ENCODE measurements around the gene IGLL5.

IGLL5 gene

DNA sequence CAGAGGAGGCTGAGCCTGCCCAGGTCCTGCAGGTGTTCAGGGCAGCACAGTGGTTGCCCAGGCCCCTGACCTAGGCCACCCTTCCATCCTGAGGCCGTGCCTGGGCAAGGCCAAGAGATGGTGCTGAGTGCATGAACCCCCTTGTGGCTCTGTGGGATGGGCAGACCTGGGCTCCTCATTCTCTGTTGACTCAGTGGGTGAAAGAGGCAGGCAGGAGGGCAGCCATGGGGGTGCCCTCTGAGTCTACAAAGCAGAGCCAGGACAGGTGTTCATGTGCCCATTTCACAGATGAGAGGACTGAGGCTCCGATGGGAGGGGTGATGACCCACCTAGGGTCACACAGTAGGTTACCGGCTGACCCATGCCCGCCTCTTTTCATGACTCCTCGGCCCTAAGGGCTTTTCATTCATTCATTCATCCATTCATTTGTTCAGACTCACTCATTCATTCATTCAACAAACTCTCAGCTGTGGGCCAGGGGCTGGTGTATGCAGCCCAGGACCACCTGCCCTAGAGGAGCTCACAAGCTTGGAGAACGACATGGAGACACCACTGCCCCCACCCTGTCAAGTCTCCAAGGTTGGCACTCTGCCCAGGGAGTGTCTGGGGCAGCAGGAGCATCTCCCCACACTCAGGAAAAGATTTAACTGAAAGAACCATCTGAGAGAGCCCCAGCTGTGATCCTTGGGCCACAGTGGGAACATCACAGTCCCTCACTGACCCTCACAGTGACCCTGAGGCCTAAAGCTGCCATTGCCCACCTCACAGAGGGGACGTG lies 40.5 kb downstream of the IGLL5 start:
- no peak for DNase-seq (ENCODE audit: low read depth)
- Histone ChIP-seq H3K4me1 (ENCODE audit: control insufficient read depth, insufficient read depth, low read length) (peaks cover 2% of the 10 kb centered on the region), H3K27me3 (replicated peaks; ENCODE audit: control insufficient read depth, insufficient read depth, low read length) (peaks cover 11% of the 10 kb centered on the region)

DNA sequence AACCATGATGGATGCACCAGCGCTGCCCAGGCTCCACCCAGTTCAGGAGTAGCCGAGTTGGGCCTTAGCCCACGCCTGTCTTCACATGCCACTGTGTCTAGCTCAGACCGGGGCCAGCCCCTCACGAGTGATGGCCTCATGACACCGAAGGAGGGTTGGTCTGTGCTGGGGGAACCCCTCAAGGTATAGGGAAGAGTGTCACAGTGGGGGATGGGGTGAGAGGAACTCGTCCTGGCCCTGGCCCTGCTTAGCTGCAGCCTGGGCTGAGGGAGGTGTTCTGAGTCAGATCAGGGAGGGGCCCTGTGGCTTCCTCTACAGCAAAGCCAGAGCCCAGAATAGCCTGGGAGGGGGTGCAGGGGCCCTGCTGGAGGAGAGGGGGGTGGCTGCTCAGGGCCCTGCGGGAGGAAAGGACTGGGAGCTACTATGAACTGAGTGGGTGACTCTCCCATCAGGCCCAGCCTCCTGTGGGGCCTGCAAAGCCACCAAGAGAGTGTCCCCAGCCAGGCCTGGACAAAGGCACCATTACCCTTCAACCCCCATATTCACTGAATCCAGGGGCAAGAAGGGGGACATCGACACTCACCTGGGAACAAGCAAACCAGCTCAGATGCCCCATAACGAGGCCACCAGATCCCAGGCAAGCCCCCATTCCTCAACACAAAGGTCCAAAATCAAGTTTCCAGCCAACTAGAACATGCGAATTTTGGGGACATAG lies 41.2 kb downstream of the IGLL5 start:
- Histone ChIP-seq H3K9ac (ENCODE audit: low read length) (no peak overlapping the region), H3K27me3 (replicated peaks; ENCODE audit: control insufficient read depth, insufficient read depth, low read length) (peaks cover 11% of the 10 kb centered on the region), H3K9me3 (ENCODE audit: control insufficient read depth, low read length) (no peaks in the 10 kb centered on the region), H3K4me3 (ENCODE audit: low read length) (no peak overlapping the region), H3K36me3 (ENCODE audit: control insufficient read depth, insufficient read depth, low read length, severe bottlenecking) (no peaks in the 10 kb centered on the region), H3K4me1 (ENCODE audit: control insufficient read depth, insufficient read depth, low read length) (peaks cover 2% of the 10 kb centered on the region)
- peak; percentile 14 for DNase-seq (ENCODE audit: low read depth)

More for the DNA sequence above, 40.5 kb downstream of the IGLL5 start:
- Histone ChIP-seq H3K4me3 (ENCODE audit: low read length) (no peak overlapping the region), H3K9me3 (ENCODE audit: control insufficient read depth, low read length) (no peaks in the 10 kb centered on the region), H3K9ac (ENCODE audit: low read length) (no peak overlapping the region), H3K36me3 (ENCODE audit: control insufficient read depth, insufficient read depth, low read length, severe bottlenecking) (no peaks in the 10 kb centered on the region)

DNA sequence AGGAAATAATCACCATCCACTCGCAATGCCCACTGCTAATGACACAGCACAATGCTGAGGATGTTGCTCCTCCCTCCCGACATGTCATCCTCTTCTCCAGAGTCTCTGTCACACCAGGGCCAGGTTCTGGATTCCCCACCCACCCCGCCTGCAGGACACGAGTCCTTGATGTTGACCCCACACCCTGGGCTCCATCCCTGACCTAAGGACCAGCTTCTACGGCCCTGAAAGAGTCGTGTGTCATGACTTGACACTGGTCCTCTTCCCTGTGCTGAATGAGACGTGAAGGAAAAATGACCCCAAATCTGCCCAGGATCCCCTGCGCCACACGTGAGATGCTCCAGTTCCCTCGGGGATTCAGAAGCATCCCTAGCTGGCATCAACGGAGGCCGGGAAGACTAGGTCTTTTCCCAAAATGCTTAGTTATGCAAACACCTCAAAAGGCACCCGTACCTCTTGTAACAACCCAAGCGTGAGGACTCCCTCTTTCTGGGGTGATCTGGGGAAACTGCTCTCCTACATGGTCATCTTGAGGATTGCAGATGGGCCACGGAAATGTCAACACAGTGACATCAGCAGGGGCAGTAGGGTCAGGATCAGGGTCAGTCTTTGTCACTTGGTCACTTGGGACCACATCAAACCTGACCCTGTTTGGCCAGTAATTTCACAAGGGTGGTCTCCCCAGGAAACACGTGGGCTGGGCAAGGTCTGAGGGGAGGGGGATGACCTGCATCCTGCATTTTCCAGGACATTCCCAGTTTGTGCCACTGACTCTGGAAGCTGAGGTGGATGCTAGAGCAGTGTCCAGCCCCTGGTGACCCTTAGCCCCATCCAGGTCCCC lies 42.0 kb downstream of the IGLL5 start:
- H3K4me1 ChIP-seq (ENCODE audit: control insufficient read depth, insufficient read depth, low read length), result peaks cover 2% of the 10 kb centered on the region
- DNase-seq (ENCODE audit: low read depth), result no peak
- H3K9me3 ChIP-seq (ENCODE audit: control insufficient read depth, low read length), result no peaks in the 10 kb centered on the region
- H3K4me3 ChIP-seq (ENCODE audit: low read length), result no peak overlapping the region
- H3K27me3 ChIP-seq (replicated peaks; ENCODE audit: control insufficient read depth, insufficient read depth, low read length), result peaks cover 11% of the 10 kb centered on the region
- no peak overlapping the region for H3K9ac ChIP-seq (ENCODE audit: low read length)
- H3K36me3 ChIP-seq (ENCODE audit: control insufficient read depth, insufficient read depth, low read length, severe bottlenecking), result no peaks in the 10 kb centered on the region

DNA sequence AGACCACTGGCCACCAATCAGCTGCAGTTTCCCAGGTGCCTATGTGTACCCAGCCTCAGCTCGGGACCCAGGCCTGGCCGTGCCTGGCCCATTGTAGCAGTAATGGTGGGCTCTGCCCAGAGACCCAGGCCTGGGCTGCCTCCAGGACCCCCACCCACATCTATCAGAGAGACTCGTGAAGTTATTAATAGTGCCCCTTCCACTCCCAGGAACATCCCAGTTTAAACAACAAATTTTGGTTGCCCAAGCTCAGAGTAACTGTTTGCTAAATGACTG lies 42.5 kb downstream of the IGLL5 start:
- DNase-seq (ENCODE audit: low read depth), result no peak
- Histone ChIP-seq H3K9ac (ENCODE audit: low read length) (no peak overlapping the region), H3K36me3 (ENCODE audit: control insufficient read depth, insufficient read depth, low read length, severe bottlenecking) (no peaks in the 10 kb centered on the region), H3K27me3 (replicated peaks; ENCODE audit: control insufficient read depth, insufficient read depth, low read length) (peaks cover 11% of the 10 kb centered on the region), H3K9me3 (ENCODE audit: control insufficient read depth, low read length) (no peaks in the 10 kb centered on the region), H3K4me1 (ENCODE audit: control insufficient read depth, insufficient read depth, low read length) (peaks cover 2% of the 10 kb centered on the region), H3K4me3 (ENCODE audit: low read length) (no peak overlapping the region)

DNA sequence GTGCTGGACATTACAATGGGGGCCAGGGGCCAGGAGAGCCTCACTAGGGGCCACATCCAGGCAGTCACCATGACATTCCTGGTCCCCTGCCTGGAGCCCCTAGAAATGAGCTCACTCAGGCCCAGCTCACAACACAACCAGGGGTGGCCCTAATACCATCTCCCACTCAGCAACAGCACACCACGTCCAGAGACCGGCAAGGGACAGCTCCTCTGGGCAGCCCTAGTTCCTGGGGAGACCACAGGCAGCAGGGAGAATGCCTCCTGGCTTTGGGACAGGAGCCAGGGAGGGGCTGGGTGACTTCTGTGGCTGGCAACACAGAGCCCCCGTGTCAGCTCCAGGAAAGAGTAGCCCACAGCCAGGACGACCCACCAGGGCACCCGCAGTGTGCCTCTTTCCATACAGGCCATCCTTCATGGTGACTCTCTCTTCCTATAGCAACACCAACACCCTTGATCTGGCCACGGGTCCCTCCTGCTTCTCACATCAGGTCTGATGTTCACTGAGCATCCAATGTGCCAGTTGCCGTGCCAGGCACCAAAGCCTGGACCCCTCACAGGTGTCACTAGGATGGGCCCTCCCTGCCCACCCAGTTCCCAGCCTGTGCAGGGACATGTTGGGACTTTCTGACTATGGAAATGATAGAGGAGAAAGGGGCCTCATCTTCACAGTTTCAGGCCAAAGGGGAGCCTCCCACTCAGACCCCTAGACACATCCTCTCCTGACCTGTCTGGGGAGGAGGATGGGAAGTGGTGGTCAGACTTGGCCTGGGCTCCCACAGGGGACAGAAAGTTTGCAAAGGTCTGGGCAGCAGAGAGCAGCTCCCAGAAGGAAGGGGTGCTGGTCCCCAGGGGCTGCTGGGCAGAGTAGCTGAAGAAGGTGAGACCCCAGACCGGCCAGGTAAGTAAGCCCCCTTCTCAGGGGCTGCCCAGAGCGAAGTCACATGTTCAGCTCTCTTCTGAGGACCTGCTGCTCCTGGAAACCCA lies 43.2 kb downstream of the IGLL5 start:
- no peak for DNase-seq (ENCODE audit: low read depth)
- Histone ChIP-seq H3K4me3 (ENCODE audit: low read length) (no peak overlapping the region), H3K4me1 (ENCODE audit: control insufficient read depth, insufficient read depth, low read length) (peaks cover 2% of the 10 kb centered on the region), H3K27me3 (replicated peaks; ENCODE audit: control insufficient read depth, insufficient read depth, low read length) (peaks cover 8% of the 10 kb centered on the region), H3K36me3 (ENCODE audit: control insufficient read depth, insufficient read depth, low read length, severe bottlenecking) (no peaks in the 10 kb centered on the region), H3K9ac (ENCODE audit: low read length) (no peak overlapping the region), H3K9me3 (ENCODE audit: control insufficient read depth, low read length) (no peaks in the 10 kb centered on the region)

DNA sequence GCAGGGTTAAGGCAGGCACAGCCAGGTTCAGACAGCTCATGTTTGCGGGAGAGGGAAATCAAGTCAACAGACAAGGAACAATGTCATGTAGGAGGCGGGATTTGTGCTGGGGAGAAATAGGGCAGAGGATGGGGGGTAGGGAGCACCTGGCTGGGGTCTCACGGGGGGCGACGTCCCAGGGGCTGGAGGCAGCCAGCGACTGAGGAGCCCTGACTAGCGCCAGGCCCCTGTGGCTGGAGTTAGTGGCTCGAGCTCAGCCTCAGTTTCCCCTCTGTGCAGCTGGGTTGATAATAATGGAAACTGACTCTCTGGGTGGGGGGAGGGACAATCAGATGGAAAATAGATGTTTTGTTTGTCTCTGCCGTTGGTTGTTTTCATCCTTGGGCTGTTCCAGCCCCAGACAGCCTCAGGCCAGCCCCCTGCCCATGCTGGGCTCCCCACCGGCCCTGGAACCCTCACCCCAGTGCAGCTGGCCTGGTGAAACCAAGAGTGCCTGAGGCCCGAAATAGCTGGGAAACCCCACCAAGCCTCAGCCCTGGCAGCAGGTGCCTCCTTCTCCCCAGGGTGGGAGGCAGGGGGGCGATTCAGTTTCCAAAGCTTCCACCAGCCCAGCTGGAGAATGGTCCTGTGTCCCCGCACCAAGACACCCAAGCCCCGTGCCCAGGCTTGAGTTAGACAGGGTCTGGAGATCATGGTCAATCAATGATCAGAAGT lies 44.1 kb downstream of the IGLL5 start:
- Histone ChIP-seq H3K9me3 (ENCODE audit: control insufficient read depth, low read length) (no peaks in the 10 kb centered on the region), H3K4me3 (ENCODE audit: low read length) (no peak overlapping the region), H3K9ac (ENCODE audit: low read length) (no peak overlapping the region), H3K27me3 (replicated peaks; ENCODE audit: control insufficient read depth, insufficient read depth, low read length) (peaks cover 6% of the 10 kb centered on the region), H3K4me1 (ENCODE audit: control insufficient read depth, insufficient read depth, low read length) (peaks cover 2% of the 10 kb centered on the region), H3K36me3 (ENCODE audit: control insufficient read depth, insufficient read depth, low read length, severe bottlenecking) (no peaks in the 10 kb centered on the region)
- DNase-seq (ENCODE audit: low read depth), result no peak

DNA sequence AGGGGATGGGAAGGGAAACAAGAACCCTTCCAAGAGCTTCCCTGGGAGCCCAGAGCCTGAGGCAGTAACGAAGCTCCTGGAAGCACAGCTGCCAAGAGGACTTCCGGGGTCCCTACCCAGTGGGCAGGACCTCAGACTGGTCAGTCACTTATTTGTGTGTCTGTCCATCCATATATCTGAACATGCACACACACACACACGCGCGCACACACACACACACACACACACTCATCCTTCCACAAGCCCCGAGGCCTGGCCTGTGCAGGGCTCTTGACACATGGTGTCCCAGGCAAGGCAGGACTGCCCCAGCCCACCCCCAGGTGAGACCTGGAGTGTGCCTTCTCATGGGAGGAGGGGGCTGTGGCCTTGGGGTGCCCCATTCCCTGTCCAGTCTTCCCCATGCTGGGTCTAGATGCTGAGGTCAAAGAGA lies 44.9 kb downstream of the IGLL5 start:
- no peaks in the 10 kb centered on the region for H3K36me3 ChIP-seq (ENCODE audit: control insufficient read depth, insufficient read depth, low read length, severe bottlenecking)
- no peak overlapping the region for H3K9ac ChIP-seq (ENCODE audit: low read length)
- no peak for DNase-seq (ENCODE audit: low read depth)
- H3K4me3 ChIP-seq (ENCODE audit: low read length), result no peak overlapping the region
- no peaks in the 10 kb centered on the region for H3K9me3 ChIP-seq (ENCODE audit: control insufficient read depth, low read length)
- peaks cover 6% of the 10 kb centered on the region for H3K27me3 ChIP-seq (replicated peaks; ENCODE audit: control insufficient read depth, insufficient read depth, low read length)
- H3K4me1 ChIP-seq (ENCODE audit: control insufficient read depth, insufficient read depth, low read length), result peaks cover 2% of the 10 kb centered on the region

DNA sequence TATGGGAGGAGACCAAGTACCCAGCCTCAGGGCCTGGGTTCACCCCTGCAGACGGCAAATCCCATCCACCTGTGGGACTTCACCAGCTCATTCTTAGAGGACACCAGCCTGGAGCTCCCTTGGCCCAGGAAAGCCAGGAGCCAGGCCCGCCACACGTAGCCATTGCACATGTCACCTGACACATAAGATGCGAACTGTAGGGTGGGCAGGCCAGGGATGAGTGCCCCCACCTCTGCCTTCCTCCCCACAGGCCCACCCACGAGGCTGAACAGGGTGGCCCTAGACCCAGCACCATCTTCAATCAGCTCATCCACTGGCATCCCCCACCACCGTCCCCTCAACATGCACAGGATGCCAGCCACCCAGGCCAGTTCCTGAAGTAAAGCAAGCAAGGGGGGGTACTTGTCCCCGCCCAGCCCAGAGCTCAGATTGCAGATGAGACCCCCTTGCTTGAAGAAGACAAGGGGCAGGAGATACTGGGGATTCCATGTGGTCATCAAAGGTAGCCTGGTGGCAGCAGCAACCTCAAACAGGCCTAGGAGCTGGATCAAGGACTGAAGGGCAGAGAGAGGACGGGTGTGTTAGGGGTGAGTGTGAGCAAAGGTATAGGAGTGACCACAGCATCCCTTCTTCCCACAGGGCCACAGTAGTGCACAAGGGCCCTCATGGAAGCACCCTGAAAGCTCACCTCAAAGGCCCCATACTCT lies 45.6 kb downstream of the IGLL5 start:
- Histone ChIP-seq H3K27me3 (replicated peaks; ENCODE audit: control insufficient read depth, insufficient read depth, low read length) (peaks cover 6% of the 10 kb centered on the region), H3K36me3 (ENCODE audit: control insufficient read depth, insufficient read depth, low read length, severe bottlenecking) (no peaks in the 10 kb centered on the region), H3K4me3 (ENCODE audit: low read length) (no peak overlapping the region), H3K9me3 (ENCODE audit: control insufficient read depth, low read length) (no peaks in the 10 kb centered on the region), H3K4me1 (ENCODE audit: control insufficient read depth, insufficient read depth, low read length) (peaks cover 2% of the 10 kb centered on the region), H3K9ac (ENCODE audit: low read length) (no peak overlapping the region)
- no peak for DNase-seq (ENCODE audit: low read depth)

DNA sequence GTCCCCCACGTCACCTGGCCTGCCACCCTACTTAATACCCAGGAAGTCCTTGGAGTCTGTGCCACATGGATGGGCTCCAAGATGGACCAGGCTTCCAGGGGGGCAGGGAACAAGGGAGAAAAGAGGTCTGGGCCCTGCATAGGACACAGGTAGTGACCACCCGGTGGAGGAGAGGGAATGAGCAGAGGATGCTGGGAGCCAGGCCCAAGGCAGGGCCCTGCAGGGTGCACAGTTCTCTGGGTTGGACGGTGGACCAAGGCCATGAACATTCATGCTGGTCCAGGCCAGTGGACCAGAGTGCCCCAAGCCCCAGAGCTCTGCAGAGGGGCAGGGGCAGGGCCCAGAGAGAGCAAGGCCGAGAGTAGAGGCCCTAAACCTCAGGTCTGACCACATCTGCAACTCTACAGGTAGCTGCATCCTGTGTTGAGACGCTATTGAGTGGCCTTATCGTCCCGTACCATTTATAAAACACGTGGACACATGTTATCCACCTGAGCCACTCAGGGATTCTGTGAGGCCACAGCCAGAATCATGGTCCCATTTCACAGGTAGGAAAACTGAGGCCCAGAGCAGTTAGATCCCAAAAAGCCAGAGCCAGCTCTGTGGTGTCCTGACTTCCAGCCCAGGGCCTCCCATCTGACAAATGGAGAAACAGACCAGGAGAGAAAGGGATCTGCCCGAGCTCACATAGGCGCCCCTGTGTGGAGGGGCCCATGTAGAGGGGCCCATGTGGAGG lies 46.4 kb downstream of the IGLL5 start:
- Histone ChIP-seq H3K4me1 (ENCODE audit: control insufficient read depth, insufficient read depth, low read length) (no peaks in the 10 kb centered on the region), H3K36me3 (ENCODE audit: control insufficient read depth, insufficient read depth, low read length, severe bottlenecking) (no peaks in the 10 kb centered on the region), H3K4me3 (ENCODE audit: low read length) (no peak overlapping the region), H3K9me3 (ENCODE audit: control insufficient read depth, low read length) (no peaks in the 10 kb centered on the region), H3K9ac (ENCODE audit: low read length) (no peak overlapping the region), H3K27me3 (replicated peaks; ENCODE audit: control insufficient read depth, insufficient read depth, low read length) (peaks cover 13% of the 10 kb centered on the region)
- no peak for DNase-seq (ENCODE audit: low read depth)
